GM19395 (cell line): ENCODE results near the gene SLC26A1.

Experiments
- ATAC-seq: cut with Tn5 transposase; IDR thresholded peaks from one replicate; pipeline ENCODE4 v1.9.1; 2021; ENCODE audit warnings: mild to moderate bottlenecking, moderate library complexity; ENCODE audit not compliant: unreplicated experiment

Gene SLC26A1

DNA sequence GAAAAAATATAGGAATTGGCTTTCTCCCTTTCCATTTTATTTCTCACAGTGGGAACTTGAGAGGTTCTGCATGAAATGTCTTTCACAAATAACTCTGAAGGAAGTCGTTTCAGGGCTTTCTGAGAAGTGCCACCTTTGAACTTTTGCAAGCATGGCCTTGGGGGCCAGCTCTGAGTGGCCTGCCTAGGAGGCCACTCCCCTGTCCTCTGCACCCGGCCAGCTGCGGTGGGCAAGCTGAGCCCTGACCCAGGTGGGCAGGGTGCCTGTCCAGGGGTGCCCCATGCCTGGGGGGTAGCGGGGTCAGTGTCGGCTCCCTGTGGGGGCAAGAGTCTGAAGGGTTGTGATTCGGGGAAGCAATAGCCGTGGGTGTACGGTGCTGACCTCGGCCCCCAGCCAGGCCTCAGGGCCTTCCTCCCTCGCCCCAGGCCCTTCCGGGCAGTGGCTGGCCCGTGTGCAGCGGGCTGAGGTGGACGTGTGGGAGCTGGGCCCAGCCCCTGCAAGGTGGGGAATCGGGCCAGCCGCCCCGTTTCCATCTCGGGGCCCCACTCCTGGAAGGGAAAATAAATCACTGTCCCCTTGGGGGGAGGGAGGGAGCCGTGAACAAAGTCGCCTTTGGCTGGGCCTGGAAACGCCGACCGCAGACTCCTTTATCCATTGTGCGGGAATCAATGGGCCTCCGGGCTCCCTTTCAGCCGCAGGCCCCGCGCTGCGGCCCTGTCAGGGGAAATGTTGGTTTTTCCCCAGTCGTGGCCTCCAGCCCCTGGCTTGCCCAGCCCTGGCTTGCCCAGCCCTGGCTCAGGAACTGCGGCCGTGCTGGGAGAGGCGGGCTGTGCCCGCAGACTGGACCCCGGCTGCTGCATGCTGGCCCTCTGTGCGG lies 21.3 kb upstream of the SLC26A1 start:
- no peak for ATAC-seq

DNA sequence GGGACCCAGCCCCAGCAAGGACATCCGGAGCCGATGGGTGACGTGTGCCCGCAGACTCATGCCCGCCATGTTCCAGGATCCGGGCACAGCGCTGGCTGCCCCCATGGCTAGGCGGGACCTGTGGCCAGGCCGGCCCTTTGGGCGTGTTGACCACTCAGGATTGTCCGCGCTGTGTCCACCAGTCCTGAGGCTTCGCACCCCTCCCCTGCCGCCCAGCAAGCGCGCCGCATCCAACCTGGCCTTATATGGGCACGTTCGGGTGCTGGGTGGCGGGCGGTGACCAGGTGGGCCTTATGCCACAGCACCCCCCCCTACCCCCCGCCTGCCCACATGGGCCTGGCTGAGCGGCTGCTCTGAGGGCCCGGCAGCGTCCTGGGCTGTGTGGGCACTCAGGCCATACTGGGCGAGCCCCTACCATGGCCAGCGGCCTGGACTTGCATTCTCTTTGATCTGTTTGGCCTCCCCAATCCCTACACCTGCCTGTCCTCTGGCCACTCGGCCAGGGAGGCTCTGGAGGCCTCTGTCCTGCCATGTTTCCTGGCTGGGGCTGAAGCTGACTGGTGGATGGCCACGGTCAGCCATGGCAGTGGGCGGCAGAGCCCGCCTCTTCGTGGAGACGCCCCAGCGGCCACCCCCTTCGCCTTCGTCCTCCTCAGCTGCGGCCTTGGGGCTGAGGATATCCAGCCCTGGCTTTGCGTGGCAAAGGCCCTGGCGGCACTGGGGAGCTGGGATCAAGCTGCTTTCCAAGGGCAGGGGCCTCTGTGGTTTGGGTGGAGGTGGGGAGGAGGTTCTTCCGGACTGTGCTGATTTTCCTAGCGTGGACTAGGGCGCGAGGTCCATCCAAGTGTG lies 20.2 kb upstream of the SLC26A1 start:
- ATAC-seq: no peak

DNA sequence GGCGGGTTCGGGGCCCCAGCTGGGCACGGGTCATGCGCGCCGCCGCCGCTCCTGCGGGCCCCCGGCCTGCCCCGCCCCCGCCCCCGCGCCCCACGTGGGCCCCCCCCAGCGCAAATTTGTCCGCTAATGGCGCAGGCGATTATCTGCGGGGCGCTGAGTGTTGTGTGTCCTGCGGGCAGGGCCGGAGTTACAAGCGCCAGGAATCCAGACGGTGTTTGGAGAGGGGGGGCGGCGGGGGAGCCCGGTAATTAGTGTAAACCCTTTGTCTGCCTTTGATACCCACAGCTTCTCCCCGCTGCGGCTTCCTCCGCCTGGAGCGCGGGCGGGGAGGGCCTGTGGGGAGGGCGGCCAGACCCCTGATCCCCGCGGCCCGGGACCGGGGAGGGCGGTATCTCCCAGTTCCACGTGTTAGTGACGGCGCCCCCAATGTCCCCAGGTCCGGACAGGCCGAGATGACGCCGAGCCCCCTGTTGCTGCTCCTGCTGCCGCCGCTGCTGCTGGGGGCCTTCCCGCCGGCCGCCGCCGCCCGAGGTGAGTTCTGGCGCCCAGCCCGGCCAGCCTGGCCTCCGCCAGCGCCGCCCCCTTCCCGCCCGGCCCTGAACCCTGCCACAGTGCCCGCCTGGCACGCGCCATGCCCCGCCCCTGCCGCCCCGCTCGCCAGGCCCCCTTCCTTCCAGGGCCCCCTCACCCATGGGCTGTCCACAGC lies 19.0 kb upstream of the SLC26A1 start:
- no peak for ATAC-seq

DNA sequence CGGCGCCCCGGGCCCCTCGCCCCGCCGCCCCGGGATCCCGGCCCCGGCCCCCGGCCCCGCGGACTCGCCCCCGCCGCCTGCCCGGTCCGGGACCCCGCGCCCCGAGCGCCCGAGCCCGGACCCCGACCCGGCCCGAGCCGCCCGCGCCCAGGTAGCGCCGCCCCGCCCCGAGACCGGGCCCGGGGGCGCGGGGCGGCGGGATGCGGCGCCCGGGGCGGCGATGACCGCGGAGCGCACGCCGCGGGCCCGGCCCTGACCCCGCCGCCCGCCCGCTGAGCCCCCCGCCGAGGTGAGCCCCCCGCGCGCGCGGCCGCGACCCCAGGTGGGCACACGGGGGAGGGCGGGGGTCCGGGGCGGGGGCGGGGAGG lies 18.4 kb upstream of the SLC26A1 start:
- ATAC-seq: no peak

DNA sequence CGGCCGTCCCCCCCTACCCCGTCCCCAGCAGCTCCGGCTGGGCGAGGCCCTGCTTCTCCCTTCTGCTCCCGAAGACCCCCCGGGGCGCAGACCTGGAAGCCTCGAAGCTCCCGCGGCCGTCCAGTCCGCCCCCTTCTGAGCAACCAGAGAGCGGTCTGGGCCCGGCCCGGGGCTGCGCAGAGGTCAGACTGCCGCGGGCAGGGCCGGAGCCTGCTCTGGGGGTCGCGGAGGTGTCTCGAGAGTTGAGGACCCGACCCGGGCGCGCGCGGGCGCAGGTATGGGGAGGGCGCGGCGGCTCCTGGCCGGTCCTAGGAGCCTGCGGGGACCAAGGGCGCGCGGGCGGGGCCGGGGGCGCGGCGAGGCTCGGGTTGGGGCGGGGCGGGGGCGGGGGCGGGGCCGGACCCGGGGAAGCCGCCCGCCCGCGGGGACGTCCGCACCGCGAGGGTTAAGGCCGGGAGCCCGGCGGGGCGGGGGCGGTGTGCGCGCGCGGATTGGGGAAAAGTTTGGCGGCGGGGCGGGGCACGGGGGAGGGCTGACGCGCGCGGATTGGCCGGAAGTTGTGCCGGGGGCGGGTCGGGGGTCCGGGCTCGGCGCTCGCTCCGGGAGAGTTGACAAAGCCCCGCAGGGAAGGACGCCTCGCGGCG lies 17.9 kb upstream of the SLC26A1 start, which contains the start of gene FGFRL1:
Gene FGFRL1, plus strand, starts transcription at position 605 of the 644 bp plus-strand sequence. CDS start 860 bp downstream, outside the sequence.
- ATAC-seq: no peak

DNA sequence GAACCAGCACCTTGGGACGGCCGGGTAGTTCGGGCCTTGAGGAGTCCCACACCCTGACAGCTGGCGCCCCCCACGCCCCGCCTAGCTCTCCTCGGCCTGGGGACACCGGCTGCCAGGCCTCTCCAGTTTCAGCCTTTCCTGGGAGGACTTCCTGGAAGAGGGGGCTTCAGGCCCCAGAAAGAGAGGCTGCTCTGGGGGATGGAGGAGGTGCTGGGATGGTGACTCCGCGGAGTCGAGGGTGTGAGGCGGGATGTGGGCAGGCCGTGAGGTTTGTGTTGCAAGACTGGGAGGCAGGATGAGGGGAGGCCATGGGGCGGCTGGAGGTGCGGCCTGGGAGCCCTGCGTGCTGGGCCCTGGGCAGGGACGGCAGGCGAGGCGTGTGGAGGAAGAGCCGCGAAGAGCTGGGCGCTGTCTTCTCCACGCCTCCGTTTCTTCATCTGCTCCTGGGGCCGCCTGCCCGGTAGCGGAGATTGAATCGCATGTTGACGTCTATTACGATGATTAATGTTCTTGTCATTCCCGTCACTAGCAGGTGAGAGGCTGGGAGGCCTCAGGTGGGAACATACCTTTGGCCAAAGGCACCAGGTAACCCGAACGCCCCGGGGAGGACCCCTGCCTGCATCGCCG lies 17.3 kb upstream of the SLC26A1 start:
- ATAC-seq: peak; percentile 26

DNA sequence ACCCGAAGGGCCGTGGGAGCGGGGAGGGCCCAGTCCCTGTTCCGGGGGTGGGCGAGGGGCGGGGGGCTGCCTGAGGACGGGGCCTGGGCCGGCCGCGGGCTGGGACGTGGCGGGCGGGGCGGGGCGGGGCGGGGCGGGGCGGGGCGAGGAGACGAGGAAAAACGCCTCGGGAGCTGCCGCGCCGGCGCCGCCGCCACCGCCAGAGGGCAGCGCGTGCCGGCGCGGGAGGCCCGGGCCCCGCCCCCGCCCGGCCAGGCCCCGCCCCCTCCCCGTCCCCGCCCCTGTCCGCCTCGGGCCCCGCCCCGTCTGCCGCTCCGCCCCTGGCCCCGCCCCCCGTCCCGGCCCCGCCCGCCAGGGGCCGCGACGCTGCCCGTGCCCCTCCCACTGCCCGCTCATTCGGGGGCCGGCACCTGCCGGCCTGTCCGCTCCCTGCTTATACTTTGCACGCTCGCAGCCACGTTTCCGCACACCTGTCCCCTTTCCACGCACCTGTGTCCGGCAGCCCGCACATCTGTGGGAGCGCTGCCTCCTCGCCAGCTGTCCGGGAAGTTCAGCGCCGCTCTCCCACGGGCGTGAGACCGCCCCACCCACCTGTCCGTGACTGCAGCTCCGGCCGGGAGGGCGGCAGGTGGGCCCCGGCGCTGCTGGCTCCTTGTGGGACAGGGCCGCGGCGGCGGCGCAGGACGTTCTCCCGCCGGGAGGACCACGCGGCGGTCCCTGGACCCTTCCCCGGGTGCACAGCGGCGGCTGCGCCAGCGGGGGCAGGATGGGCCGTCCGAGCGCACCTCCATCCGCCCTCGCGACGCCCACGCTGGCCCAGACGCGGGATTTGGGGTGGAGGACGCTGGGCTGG lies 16.6 kb upstream of the SLC26A1 start:
- peak; percentile 39 for ATAC-seq

DNA sequence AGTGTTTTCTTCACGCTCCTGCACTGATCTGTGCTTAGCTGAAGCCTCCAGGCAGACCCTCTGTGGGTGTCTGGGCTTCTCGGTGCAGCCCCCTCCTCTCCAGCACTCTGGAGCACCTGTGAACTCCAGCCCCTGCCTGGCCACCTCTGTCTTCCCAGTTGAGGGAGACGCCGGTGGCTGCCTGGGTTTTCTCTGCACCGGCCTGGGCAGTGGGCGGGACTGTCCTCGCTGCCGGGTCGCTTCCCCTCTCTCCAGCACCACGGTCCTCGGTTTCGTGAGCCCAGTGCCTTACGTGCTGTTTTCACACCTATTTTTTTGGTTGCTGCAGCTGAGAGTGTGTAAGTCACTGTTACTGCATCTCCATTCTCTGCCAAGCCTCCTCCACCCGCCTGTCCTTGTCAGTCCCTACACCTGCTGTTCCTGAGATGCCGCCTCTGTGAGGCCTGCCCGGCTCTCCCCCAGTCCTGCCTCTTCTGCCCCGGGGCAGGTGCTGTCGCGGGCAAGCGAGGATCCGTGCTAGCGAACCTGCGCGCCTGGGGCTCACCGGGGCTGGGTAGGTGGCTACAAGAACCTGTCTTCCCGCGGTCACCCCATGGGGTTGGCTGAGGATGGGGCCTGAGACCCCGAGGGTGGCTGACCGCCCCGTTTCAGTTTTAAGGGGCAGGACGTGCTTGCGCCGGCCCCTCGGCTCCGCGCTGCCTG lies 15.8 kb upstream of the SLC26A1 start:
- ATAC-seq: peak; percentile 10

DNA sequence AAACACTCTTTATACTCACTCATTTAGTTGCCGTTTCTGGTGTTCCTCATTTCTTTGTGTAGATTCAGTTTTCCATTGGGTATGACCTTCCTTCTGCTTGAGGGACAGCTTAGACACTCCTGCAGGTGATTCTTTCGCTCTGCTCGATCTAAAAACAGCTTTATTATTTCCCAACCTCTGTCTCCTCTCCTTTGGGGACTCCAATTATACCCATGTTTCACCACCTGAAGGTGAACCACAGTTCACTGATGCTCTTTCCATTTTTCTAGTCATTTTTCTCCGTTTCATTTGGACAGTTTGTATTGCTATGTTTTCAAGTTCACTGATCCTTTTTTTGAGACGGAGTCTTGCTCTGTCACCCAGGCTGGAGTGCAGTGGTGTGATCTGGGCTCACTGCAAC lies 13.7 kb upstream of the SLC26A1 start:
- ATAC-seq: no peak

DNA sequence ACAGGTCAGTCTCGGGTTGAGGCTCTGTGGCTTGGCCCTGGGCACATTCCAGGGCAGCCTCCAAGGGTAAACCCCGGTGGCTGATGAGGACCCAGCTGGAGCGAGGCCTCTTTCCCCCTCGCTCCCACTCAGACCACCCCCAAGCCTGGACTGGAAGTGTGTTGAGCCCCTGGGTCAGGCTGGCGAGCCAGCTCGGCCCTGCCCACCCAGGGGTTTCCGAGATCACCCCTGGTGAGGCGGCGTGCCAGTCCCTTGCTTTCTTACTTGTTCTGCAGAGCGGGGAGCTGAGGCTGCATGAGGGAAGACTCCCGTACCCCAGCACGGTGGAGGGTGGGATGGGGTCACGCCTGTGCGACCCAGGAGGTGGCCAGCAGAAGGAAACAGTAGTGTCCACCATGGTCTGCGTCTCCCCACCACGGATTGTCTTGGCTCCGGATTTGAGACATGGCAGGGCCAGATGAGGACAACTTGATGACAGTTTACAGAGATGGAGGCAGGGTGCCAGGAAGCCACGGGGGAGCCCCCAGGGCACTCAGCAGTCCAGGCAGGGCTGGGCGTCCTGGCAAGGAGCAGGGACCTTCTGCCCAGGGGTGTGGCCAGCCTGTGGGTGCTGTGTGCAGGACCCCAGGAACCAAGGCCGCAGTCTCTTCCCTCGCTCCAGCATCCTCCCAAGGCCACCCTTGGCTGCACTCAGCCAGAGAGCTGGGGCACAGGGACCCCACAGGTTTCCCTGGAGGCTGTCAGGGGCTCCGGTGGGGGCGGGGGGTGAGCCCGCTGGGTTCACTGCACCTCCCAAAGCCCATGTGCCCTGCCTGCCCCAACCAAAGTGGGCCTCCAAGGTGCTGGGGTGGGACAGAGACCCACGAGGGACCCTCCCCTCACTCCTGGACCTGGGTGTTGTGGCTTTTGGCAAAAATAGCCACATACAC lies 11.6 kb upstream of the SLC26A1 start:
- no peak for ATAC-seq

DNA sequence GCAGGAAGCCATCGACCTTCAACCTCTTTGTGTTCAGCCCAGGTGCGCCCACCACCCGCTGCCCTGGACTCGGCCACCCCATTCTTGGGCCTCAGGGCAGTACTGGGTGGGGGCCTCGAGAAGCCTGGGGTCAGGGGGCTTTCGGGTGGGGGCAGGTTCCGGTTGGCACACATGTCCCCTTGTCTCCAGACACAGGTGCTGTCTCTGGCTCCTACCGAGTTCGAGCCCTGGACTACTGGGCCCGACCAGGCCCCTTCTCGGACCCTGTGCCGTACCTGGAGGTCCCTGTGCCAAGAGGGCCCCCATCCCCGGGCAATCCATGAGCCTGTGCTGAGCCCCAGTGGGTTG lies 10.8 kb upstream of the SLC26A1 start:
- ATAC-seq: no peak

DNA sequence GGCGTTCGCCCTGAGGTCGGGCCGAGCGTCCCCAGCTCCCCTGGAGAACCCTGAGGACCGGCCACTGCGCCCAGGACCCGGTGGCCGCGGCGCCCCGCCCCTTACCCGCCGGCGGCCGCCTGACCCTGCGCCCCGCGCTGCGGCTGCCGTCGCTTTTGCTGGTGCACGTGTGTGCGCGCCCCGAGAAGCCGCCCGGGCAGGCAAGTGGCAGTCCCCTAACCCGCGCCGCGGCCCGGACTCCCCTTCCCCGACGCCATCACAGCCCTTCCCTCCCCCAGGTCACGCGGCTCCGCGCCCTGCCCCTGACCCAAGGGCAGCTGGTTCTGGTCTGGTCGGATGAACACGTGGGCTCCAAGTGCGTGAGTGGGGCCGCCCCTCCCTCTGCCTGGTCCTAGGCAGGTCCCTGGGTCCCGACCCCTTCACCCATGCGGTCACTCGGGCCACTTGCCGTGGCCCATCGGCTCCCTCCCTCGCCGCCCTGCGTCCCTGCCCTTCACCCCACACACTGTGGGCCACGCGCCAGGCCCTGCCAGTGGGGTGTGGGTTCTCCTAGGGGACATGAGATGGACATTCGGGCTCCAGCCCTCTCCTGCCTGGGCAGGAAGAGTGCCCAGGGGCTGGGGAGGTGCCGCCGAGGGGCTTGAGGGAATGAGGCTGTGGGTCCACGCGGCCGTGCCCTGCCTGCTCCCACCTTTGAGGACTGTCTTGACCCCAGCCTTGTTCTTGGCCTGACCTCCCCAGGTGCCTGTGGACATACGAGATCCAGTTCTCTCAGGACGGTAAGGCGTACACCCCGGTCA lies 10.3 kb upstream of the SLC26A1 start:
- no peak for ATAC-seq

DNA sequence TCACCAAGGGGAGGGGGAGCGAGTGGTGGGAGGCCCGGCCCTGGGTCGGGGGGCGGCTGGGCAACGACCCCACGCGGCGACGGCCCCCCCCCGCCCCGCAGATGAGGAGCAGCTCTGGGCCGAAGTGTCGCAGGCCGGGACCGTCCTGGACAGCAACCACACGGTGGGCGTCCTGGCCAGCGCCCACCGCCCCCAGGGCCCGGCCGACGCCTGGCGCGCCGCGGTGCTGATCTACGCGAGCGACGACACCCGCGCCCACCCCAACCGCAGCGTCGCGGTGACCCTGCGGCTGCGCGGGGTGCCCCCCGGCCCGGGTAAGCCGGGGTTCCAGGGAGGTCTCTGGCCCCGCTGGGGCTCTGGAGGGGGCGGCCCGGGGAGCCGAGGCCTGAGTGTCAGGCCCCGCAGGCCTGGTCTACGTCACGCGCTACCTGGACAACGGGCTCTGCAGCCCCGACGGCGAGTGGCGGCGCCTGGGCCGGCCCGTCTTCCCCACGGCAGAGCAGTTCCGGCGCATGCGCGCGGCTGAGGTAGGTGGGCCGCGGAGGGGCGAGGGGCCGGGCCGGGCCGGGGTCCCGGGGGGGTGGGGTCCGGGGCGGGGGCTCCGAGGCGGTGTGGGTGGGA lies 9.5 kb upstream of the SLC26A1 start:
- ATAC-seq: no peak

DNA sequence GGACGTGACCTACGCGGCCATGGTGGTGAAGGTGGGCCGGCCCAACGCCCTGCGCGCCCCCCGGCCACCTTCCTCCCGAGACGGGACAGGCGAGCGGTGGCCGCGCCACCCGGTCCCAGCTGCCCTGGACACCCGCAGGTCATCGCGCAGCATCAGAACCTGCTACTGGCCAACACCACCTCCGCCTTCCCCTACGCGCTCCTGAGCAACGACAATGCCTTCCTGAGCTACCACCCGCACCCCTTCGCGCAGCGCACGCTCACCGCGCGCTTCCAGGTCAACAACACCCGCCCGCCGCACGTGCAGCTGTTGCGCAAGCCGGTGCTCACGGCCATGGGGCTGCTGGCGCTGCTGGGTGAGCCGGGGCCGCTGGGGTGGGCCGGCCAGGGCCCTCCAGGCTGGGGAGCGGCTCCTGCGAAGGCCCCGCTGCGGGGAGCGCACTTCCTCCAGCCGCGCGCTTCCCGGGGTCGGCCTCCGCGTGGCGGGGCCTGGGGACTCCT lies 9.0 kb upstream of the SLC26A1 start:
- no peak for ATAC-seq

DNA sequence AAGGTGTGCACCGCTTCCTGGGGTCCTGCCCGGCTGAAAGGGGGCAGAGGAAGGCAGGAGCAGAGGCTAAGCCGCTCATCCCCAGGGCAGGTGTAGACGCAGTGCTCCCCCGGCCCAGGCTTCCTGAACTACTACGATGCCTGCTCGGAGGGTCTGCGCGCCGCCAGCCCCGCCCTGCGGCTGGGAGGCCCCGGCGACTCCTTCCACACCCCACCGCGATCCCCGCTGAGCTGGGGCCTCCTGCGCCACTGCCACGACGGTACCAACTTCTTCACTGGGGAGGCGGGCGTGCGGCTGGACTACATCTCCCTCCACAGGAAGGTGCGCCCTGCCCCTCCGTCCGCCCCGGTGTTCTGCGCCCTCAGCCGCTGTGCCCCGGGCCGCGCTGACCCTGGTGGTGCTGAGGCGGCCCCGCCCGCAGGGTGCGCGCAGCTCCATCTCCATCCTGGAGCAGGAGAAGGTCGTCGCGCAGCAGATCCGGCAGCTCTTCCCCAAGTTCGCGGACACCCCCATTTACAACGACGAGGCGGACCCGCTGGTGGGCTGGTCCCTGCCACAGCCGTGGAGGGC lies 8.4 kb upstream of the SLC26A1 start:
- ATAC-seq: no peak

DNA sequence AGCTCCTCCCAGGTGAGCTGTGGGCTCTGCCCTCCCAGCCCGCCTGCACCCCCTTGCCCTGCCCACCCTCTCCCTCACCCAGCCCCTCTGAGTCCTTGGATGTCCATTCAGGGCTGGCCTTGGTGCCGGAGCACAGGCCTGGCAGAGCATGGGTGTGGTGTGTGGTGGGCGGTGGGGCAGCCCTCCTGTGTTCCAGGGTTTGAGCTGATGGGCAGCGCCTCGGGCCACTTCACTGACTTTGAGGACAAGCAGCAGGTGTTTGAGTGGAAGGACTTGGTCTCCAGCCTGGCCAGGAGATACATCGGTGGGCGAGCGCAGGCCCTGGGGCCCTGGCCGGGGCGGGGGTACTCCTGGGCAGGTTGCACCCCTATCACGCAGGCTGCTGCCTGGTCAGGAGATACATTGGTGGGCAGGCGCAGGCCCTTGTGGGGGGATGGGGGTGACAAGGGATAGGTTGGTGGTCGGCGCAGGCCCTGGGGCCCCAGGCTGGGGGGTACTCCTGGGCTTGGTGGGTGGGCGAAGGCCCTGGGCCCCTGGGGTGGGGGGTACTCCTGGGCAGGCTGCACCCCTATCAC lies 7.6 kb upstream of the SLC26A1 start:
- ATAC-seq: no peak
